K562 (cell line): Measurements from ENCODE around the gene RBM19. TPM values are rescaled to one million over a fixed set of nuclear protein-coding genes. Genes with fewer than 3 reads are reported as not detected.

Source experiments
- ATAC-seq: fragments of 200-7000 bp; cut with Tn5 transposase; 3 replicates; pipeline ENCODE4 v1.9.1; 2020; ENCODE audit warnings: moderate library complexity
- BruUV-seq: library from RNA; stranded (reverse); fragments of 400-500 nt; replicated peaks from 2 replicates; lab custom pipeline; 2021; lab: Mats Ljungman, UMichigan
- CTCF ChIA-PET: fragments of 300-600 bp; formaldehyde crosslinking; extraction: SDS; loops from one replicate; lab custom pipeline; 2021; ENCODE audit warnings: low intra/inter-chr PET ratio; lab: Yijun Ruan, JAX
- POLR2A ChIA-PET: fragments of 300-600, 350-650 bp; sonication (Branson Sonifier 250); formaldehyde crosslinking; extraction: SDS; loops from one replicate; lab custom pipeline; 2021; ENCODE audit warnings: antibody characterized with exemption, inconsistent platforms; lab: Yijun Ruan, JAX
- DNase-seq, 4 experiments: peaks; one replicate each; pipeline versions ENCODE4 v3.0.0 to v3.0.0-alpha.2; 2011 to 2018; ENCODE audit warnings: low spot score in 3 of 4, mixed read lengths in 3 of 4; ENCODE audit errors: extremely low read depth in 1 of 4
- FAIRE-seq: peaks from 2 replicates; lab custom pipeline; 2011; peaks lifted over from hg19 to GRCh38; lab: Jason Lieb, UNC
- H2AFZ ChIP-seq: 2 replicates; pipeline ENCODE4 v1.6.0; 2011; ENCODE audit warnings: low read depth, low read length, control low read depth, inconsistent platforms
- H3K27ac ChIP-seq: fragments of 200-600 bp; 3 replicates; pipeline ENCODE4 v1.8.0; 2011; ENCODE audit warnings: low read depth, mild to moderate bottlenecking, control low read depth, inconsistent platforms, low read length, moderate library complexity, mixed read lengths; ENCODE audit errors: extremely low read depth
- H3K27me3 ChIP-seq, 2 experiments: fragments of 300-600 bp in 1 of 2; 2 replicates in 1 of 2; 3 replicates in 1 of 2; pipeline versions ENCODE4 v1.6.0 to v1.8.0; 2011; ENCODE audit warnings: inconsistent platforms in 2 of 2, low read length in 2 of 2, mild to moderate bottlenecking in 1 of 2, mixed read lengths in 1 of 2, moderate library complexity in 1 of 2; ENCODE audit not compliant: control insufficient read depth in 2 of 2, insufficient read depth in 2 of 2
- H3K36me3 ChIP-seq: fragments of 300-600 bp; 3 replicates; pipeline ENCODE4 v1.8.0; 2011; ENCODE audit warnings: mild to moderate bottlenecking, low read length, inconsistent platforms; ENCODE audit not compliant: control insufficient read depth, insufficient read depth
- H3K4me1 ChIP-seq, 2 experiments: fragments of 200-600 bp in 1 of 2; replicated peaks in 1 of 2; 2 replicates in 1 of 2; 3 replicates in 1 of 2; pipeline versions ENCODE4 v1.5.1 to v1.8.0; 2011; ENCODE audit warnings: inconsistent platforms in 2 of 2, low read length in 2 of 2, mild to moderate bottlenecking in 1 of 2, mixed read lengths in 1 of 2, moderate library complexity in 1 of 2; ENCODE audit not compliant: control insufficient read depth in 2 of 2, insufficient read depth in 2 of 2
- H3K4me2 ChIP-seq: 2 replicates; pipeline ENCODE4 v1.6.1; 2011; ENCODE audit warnings: low read length, control low read depth, inconsistent platforms, mixed read lengths; ENCODE audit not compliant: insufficient read depth
- H3K4me3 ChIP-seq: fragments of 200-600 bp; sonication (generic), shearing (Covaris generic); 2 replicates; pipeline ENCODE4 v1.5.1; 2016; ENCODE audit warnings: control low read depth, inconsistent platforms
- H3K79me2 ChIP-seq: fragments of 200-600 bp; 3 replicates; pipeline ENCODE4 v1.8.0; 2011; ENCODE audit warnings: low read length, inconsistent platforms; ENCODE audit not compliant: control insufficient read depth, insufficient read depth
- H3K9ac ChIP-seq, 2 experiments: 2 replicates each; pipeline versions ENCODE4 v1.6.0 to v1.6.1; 2011; ENCODE audit warnings: low read depth in 2 of 2, low read length in 2 of 2, control low read depth in 1 of 2, inconsistent platforms in 1 of 2, mild to moderate bottlenecking in 1 of 2, mixed read lengths in 1 of 2; ENCODE audit not compliant: insufficient read depth in 1 of 2
- H3K9me1 ChIP-seq: one replicate; pipeline ENCODE4 v1.6.0; 2011; ENCODE audit warnings: inconsistent platforms, mild to moderate bottlenecking, low read length, moderate library complexity; ENCODE audit not compliant: control insufficient read depth, insufficient read depth
- H3K9me3 ChIP-seq: replicated peaks from 2 replicates; pipeline ENCODE4 v1.5.1; 2011; ENCODE audit warnings: low read depth, low read length, inconsistent platforms; ENCODE audit not compliant: control insufficient read depth, insufficient read depth
- H4K20me1 ChIP-seq: replicated peaks from 2 replicates; pipeline ENCODE4 v1.6.1; 2011; ENCODE audit warnings: low read length, inconsistent platforms, mixed read lengths; ENCODE audit not compliant: control insufficient read depth, insufficient read depth
- KAT7 ChIP-seq: sonication (generic); formaldehyde crosslinking; IDR thresholded peaks from 2 replicates; pipeline ENCODE4 v1.8.0; 2022; ENCODE audit warnings: missing genetic modification reagents, mild to moderate bottlenecking, borderline replicate concordance
- POLR3A ChIP-seq: IDR thresholded peaks from 2 replicates; pipeline ENCODE4 v1.6.1; 2011; ENCODE audit warnings: borderline replicate concordance, mild to moderate bottlenecking, moderate library complexity; ENCODE audit not compliant: insufficient read length, insufficient read depth; ENCODE audit errors: extremely low read depth
- PURB ChIP-seq: sonication (generic); formaldehyde crosslinking; IDR thresholded peaks from 2 replicates; pipeline ENCODE4 v1.9.0; 2021; ENCODE audit warnings: low read depth, mild to moderate bottlenecking, missing genetic modification reagents
- RAD21 ChIP-seq, 2 experiments: fragments of 250-450 bp in 1 of 2; fragments of 450-650 bp in 1 of 2; sonication (Bioruptor Pico) in 1 of 2; formaldehyde crosslinking in 1 of 2; IDR thresholded peaks in 1 of 2; conservative IDR thresholded peaks in 1 of 2; 2 replicates each; pipeline versions ENCODE4 v1.4.0 to v1.8.0; 2020 to 2022; ENCODE audit warnings: mild to moderate bottlenecking in 2 of 2, moderate library complexity in 1 of 2
- RBFOX2 ChIP-seq: fragments of 200-400 bp; formaldehyde crosslinking; IDR thresholded peaks from 2 replicates; pipeline ENCODE4 v1.6.1; 2017; ENCODE audit warnings: low read depth, mild to moderate bottlenecking, low read length, moderate library complexity
- TAF1 ChIP-seq: IDR thresholded peaks from 2 replicates; pipeline ENCODE4 v1.6.1; 2011; ENCODE audit warnings: mild to moderate bottlenecking, low read length, moderate library complexity; ENCODE audit not compliant: insufficient read depth, control insufficient read depth, severe bottlenecking; ENCODE audit errors: extremely low read depth
- ZNF75A ChIP-seq: fragments of 450-650 bp; formaldehyde crosslinking; IDR thresholded peaks from 2 replicates; pipeline ENCODE4 v1.4.0; 2020; ENCODE audit warnings: mild to moderate bottlenecking
- ZNF764 ChIP-seq: fragments of 250-450 bp; sonication (Bioruptor Pico); IDR thresholded peaks from 2 replicates; pipeline ENCODE4 v1.4.0; 2020; ENCODE audit warnings: low read depth, mild to moderate bottlenecking, moderate library complexity
- WGBS: fragments of 100-300 bp; shearing (Covaris generic); methylation state at CpG from one replicate; pipeline ENCODE4 v1.1.6; 2016; ENCODE audit warnings: low coverage, mixed read lengths; ENCODE audit not compliant: insufficient coverage; ENCODE audit errors: missing lambda C conversion rate; 5-methylcytosine and 5-hydroxymethylcytosine counted together
- in situ Hi-C: fragments of 300-500 bp; cut with MboI; formaldehyde crosslinking; loops from 4 replicates; pipeline ENCODE4 v1.15.0; 2018; ENCODE audit warnings: inconsistent platforms, mixed read lengths
- intact Hi-C: fragments of 100-400 bp; cut with micrococcal nuclease; formaldehyde crosslinking; loops from 2 replicates; pipeline ENCODE4 v1.14.2; 2022
- polyA plus RNA-seq, 8 experiments: library from polyadenylated mRNA; depleted of rRNA in 4 of 8; stranded (reverse) in 5 of 8; unstranded in 3 of 8; fragments of >200 nt; fragmentation: Nextera tagmentation in 2 of 8; fragmentation: Illumina TruSeq in 1 of 8; extraction: Ambion mirVana in 2 of 8; extraction: Trizol in 1 of 8; gene quantifications; 2 replicates each; pipeline versions ENCODE4 v1.2.1 to v1.2.3, GENCODE V29; 2011 to 2014; ENCODE audit warnings: inconsistent platforms in 1 of 8, missing spikeins in 1 of 8
- total RNA-seq, 7 experiments: library from RNA; depleted of rRNA in 6 of 7; stranded (reverse); fragments of >200 nt in 6 of 7; fragmentation: Illumina TruSeq in 2 of 7; extraction: Trizol in 2 of 7; gene quantifications; 2 replicates each; pipeline versions ENCODE4 v1.2.1 to v1.2.3, GENCODE V29; 2011 to 2021; ENCODE audit warnings: low replicate concordance in 1 of 7
- TF ChIP-seq, protein P1 (sequence below): fragments of 450-650 bp; formaldehyde crosslinking; IDR thresholded peaks from 2 replicates; pipeline ENCODE4 v1.4.0; 2022; ENCODE audit warnings: mild to moderate bottlenecking, moderate library complexity
- TF ChIP-seq, protein P2 (sequence below), 2 experiments: fragments of 450-650 bp; IDR thresholded peaks; 2 replicates each; pipeline ENCODE4 v1.6.1; 2018; ENCODE audit warnings: mild to moderate bottlenecking in 2 of 2, low read depth in 1 of 2; ENCODE audit not compliant: partially characterized antibody in 2 of 2
- TF ChIP-seq, protein P3 (sequence below): fragments of 250-450 bp; sonication (Bioruptor Pico); IDR thresholded peaks from 2 replicates; pipeline ENCODE4 v1.5.0; 2020; ENCODE audit warnings: mild to moderate bottlenecking, borderline replicate concordance

Gene RBM19
- total and polyA plus RNA-seq, 9 of the 15 experiments (the other 6 are each of a cell fraction or from before 2014, with no cell fraction given): 16.0 to 58.4 (median 37.9) TPM

DNA sequence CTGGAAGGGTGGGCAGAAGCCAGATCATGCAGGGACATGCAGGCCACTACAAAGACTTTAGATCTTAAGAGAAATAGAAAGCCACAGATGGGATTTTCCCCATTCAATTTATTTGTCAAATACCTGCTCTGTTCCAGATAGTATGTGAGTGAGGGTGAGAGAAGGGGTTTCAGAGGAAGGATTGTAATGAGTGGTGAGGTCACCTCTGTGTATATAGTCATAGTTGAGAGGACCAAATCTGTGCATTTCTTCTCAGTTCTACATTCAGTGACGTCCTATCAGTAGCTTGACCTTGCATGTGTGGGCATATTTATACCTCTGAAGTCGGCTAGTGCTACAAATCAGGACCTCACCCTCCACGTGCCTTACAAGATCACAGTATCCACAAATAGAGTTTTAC, 31.2 kb upstream of the RBM19 start (continued):
- TF ChIP-seq TAF1 (no peak), KAT7 (no peak), ZNF764 (no peak), RBFOX2 (no peak)
- TF ChIP-seq, protein P1, sequence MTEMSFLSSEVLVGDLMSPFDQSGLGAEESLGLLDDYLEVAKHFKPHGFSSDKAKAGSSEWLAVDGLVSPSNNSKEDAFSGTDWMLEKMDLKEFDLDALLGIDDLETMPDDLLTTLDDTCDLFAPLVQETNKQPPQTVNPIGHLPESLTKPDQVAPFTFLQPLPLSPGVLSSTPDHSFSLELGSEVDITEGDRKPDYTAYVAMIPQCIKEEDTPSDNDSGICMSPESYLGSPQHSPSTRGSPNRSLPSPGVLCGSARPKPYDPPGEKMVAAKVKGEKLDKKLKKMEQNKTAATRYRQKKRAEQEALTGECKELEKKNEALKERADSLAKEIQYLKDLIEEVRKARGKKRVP: no peak
- TF ChIP-seq, all 486 proteins: peak for 0

DNA sequence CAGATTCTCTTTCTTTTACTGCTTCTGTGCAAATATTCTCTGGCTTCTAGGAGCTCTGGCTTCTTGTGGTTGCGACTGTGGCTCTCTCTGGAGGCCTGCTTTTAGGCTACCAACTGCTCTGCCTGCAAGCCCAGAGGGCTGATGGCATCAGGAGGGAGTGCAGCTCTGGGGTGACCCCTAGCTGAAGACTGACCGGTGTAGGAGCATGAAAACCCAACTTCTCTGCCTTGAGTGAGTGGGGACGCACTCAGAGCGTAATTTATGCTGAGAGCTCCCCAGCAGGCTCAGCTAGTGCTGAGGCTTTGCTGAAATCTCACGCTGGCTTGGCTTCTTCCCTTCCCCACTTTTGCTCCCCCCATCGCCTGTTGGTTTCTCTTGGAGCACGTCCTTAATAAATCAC, 29.9 kb upstream of the RBM19 start:
- H3K36me3 ChIP-seq: no peaks in the 10 kb centered on the region
- no TSS peak for BruUV-seq
- H3K27ac ChIP-seq: no peak overlapping the region
- ATAC-seq (peak; percentile 82), DNase-seq (peak in 1 of 4 experiments; percentile 12), FAIRE-seq (no peak)
- no peak overlapping the region for H3K4me2 ChIP-seq
- no peaks in the 10 kb centered on the region for H3K9me1 ChIP-seq
- 0% methylated on average over 6 of the region's 7 CpGs for WGBS
- H3K9ac ChIP-seq: no peak overlapping the region
- H4K20me1 ChIP-seq: no peaks in the 10 kb centered on the region; the same call in 1 of the 2 replicates
- H3K79me2 ChIP-seq: no peaks in the 10 kb centered on the region
- CTCF ChIA-PET: no interaction called here
- H2AFZ ChIP-seq: no peak overlapping the region
- POLR2A ChIA-PET: interaction anchor here (2.1 kb wide), 1 partner anchor 13 kb away, joined by 4 read pairs; no protein-coding TSS in a partner anchor
- in situ Hi-C loops: loop anchor here (25.0 kb wide), 2 partner anchors 1766 to 1941 kb away; no protein-coding TSS in a partner anchor
- peaks cover 0 to 22% of the 10 kb centered on the region in 2 experiments; a peak in 3 of 5 replicates for H3K27me3 ChIP-seq
- H3K9me3 ChIP-seq: 0 out of 2 replicates have a peak, but pooled peaks cover 1% of the 10 kb centered on the region
- H3K4me3 ChIP-seq: no peak overlapping the region
- intact Hi-C loops: no loop called here
- no peaks in the 10 kb centered on the region for H3K4me1 ChIP-seq
- no peak for TF ChIP-seq PURB (CRISPR knock-in tag)
- TF ChIP-seq, protein P2, sequence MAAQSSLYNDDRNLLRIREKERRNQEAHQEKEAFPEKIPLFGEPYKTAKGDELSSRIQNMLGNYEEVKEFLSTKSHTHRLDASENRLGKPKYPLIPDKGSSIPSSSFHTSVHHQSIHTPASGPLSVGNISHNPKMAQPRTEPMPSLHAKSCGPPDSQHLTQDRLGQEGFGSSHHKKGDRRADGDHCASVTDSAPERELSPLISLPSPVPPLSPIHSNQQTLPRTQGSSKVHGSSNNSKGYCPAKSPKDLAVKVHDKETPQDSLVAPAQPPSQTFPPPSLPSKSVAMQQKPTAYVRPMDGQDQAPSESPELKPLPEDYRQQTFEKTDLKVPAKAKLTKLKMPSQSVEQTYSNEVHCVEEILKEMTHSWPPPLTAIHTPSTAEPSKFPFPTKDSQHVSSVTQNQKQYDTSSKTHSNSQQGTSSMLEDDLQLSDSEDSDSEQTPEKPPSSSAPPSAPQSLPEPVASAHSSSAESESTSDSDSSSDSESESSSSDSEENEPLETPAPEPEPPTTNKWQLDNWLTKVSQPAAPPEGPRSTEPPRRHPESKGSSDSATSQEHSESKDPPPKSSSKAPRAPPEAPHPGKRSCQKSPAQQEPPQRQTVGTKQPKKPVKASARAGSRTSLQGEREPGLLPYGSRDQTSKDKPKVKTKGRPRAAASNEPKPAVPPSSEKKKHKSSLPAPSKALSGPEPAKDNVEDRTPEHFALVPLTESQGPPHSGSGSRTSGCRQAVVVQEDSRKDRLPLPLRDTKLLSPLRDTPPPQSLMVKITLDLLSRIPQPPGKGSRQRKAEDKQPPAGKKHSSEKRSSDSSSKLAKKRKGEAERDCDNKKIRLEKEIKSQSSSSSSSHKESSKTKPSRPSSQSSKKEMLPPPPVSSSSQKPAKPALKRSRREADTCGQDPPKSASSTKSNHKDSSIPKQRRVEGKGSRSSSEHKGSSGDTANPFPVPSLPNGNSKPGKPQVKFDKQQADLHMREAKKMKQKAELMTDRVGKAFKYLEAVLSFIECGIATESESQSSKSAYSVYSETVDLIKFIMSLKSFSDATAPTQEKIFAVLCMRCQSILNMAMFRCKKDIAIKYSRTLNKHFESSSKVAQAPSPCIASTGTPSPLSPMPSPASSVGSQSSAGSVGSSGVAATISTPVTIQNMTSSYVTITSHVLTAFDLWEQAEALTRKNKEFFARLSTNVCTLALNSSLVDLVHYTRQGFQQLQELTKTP (IDR thresholded peaks at IDR 0.05; ENCODE audit: low read depth in 1 of 2, partially characterized antibody in 2 of 2): no peak
- TF ChIP-seq, protein P3, sequence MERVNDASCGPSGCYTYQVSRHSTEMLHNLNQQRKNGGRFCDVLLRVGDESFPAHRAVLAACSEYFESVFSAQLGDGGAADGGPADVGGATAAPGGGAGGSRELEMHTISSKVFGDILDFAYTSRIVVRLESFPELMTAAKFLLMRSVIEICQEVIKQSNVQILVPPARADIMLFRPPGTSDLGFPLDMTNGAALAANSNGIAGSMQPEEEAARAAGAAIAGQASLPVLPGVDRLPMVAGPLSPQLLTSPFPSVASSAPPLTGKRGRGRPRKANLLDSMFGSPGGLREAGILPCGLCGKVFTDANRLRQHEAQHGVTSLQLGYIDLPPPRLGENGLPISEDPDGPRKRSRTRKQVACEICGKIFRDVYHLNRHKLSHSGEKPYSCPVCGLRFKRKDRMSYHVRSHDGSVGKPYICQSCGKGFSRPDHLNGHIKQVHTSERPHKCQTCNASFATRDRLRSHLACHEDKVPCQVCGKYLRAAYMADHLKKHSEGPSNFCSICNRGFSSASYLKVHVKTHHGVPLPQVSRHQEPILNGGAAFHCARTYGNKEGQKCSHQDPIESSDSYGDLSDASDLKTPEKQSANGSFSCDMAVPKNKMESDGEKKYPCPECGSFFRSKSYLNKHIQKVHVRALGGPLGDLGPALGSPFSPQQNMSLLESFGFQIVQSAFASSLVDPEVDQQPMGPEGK (CRISPR knock-in tag): no peak
- peak in 1 of 2 experiments; percentile 30; a peak in 2 of 4 replicates for TF ChIP-seq RAD21 (CRISPR knock-in tag; conservative IDR thresholded peaks at IDR 0.05 in 1 of 2, IDR thresholded peaks at IDR 0.05 in 1 of 2)
- no peak for TF ChIP-seq ZNF75A
- no peak for TF ChIP-seq POLR3A
